Pons (tissue), 1 donor: ENCODE measurements around the gene SSC5D.
A peak's percentile ranks its signal among the peaks of the same experiment; 100 is the strongest.

ENCODE experiments used
- DNase-seq: peaks from one replicate; pipeline ENCODE4 v3.0.0-alpha.2; 2016; ENCODE audit warnings: low spot score

The SSC5D gene

DNA sequence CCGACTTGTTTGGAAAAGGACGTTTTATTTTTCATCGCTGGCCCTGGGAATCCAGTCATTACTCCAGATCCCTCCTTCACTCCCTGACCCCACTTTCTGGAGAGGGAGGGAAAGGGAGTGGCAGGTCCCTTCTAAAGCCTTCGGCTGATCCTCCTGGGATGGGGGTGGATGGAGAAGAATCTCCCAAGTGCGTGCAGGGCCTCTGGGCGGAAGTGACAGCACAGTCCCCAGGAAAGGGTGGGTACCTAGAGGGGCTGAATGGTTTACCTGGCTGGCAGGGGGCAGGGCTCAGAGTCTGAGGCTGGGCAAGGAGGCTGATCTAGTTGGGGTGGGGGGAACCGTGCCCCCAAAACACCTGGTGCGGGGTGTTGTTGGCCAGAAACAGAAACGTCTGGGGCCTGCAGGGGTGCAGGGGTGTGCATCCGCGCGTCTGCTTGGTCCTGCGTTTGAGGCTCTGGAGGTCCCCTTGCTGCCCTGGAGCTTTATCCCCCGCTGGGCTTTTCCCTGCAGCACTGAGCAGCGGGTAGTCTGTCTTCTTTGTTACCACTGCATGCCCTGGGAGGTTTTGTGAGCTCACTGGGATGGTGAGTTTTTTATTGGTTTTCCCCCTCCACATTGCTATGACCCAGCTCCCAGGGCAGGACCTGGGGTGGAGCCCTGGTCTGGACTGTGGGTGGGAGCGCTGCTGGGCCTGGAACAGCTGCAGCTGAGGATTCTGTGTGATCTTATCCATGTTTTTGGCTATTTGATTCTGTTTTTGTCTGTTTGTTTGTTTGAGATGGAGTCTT is 14.8 kb upstream of the SSC5D start:
- no peak for DNase-seq

GRCh38 chr19:55474269-55475265 is 13.7 kb upstream of the SSC5D start:
- no peak for DNase-seq

DNA sequence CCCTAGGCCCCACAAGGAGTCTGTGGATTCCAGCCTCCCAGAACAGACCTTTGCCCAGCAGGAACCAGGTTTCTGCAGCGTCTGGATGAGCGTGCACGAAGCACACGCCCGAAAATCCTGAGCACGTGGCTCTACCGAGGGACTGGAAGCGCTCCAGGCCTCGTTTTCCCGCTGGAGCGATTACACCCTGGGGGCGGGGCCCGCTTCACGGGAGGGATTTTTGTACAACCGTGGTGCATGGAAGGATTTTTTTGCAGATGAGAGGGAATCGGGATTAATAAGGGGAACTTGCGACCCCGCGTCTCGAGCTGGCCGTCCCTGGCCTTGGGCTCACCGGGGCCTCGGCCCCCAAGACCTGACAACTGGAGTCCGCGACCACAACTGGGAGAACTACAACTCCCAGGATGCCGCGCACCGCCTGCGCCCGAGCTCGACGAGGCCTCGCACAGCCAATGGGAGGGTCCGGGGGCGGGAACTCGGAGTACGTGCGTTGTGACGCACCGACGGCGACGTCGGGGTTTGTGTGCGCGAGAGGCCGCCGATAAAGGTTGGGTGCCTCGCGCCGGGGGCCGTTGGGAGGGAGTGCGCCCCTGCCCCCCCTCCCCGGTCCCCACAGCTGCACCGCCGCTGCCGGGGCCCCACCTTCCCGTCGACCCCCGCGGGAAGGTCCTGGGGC is 12.0 kb upstream of the SSC5D start, which contains the start of gene ZNF628:
Gene ZNF628 (plus strand): TSS at position 518 of the 676 bp plus-strand sequence. CDS start 3,294 bp downstream, outside the sequence.
- DNase-seq, result peak; percentile 98

DNA sequence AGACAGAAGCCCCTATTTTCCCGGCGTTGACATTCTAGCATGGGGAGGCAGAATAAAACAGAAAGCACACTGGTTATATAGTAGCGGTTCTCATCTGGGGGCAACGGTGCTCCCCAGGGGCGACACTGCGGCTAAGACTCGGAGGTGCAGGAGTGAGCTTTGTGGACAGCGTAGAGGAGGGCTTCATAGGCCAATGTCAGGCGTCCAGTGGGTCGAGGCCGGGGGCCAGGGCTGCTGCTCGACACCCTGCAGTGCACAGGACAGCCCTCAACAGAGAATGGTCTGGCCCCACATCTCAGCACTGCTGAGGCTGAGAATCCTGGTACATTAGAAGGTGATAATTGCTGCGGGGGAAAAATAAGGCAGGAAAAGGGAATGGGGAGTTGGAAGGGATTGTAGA is 10.3 kb upstream of the SSC5D start:
- DNase-seq, result no peak

DNA sequence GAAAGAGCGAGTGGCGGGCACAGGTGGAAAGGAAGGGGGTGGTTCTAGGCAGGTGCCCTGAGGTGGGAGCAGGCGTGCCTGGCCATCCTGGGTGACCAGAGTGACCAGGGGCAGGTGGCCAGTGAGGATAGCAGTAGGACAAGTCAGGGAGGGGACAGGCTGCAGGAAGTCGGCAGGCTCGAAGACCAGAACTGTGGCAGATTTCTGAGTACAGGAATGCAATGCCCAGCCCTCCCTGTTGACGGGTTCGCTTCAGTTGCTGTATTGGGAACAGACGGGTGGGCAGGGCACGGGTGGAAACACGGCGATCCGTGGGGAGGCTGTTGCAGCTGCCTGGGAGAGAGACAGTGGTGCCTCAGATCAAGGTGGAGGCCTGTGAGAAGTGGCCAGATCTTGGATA is 9.9 kb upstream of the SSC5D start:
- no peak for DNase-seq

- no peak for DNase-seq
Measured at GRCh38 chr19:55479045-55479444, 9.2 kb upstream of the SSC5D start.

DNA sequence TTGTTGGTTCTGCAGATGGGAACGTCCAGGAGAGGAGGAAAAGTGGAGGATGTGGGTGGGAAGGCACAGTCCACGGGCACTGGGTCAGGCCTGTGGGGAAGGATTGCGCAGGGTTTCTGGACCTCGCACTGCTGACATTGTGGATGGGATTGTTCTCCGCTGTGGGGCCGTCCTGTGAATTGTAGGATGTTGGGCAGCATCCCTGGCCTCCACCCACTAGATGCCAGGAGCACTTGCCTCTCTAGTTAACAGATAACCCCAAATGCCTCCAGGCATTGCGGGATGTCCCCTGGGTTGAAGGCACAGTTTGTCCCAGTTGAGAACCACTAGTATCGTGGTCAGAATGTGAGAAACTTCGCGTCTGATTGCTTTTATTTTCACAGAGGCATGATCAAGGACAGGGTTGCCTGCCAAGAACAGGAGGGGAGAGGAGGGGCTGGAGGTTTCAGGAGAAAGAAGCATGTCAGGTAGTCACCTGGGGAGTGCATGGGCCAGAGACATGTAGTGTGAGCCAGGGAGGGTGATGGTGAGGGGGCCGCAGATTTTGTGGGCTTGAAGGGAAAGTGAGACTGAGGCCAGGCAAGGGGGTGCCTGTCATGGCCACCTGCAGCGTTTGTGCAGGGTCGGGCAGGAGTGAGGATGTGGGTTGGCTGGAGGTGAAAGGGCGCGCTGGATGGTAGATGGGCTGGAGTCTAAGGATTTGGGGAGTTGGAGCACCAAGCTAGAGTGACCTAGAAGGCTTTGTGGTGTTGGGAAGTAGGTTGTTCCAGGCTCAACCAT is 8.6 kb upstream of the SSC5D start:
- no peak for DNase-seq

DNA sequence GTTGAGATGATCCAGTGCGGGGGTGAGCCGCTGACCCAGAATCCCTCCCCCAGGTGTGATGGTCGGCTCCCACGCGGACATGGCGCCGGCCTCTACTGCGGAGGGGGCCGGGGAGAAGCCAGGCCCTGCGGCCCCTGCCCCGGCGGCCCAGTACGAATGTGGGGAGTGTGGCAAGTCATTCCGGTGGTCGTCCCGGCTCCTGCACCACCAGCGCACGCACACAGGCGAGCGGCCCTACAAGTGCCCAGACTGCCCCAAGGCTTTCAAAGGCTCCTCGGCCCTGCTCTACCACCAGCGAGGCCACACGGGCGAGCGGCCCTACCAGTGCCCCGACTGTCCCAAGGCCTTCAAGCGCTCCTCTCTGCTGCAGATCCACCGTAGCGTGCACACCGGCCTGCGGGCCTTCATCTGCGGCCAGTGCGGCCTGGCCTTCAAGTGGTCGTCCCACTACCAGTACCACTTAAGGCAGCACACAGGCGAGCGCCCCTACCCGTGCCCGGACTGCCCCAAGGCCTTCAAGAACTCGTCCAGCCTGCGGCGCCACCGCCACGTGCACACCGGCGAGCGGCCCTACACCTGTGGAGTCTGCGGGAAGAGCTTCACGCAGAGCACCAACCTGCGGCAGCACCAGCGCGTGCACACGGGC is 7.0 kb upstream of the SSC5D start:
- no peak for DNase-seq

- DNase-seq, result no peak
Measured at GRCh38 chr19:55481794-55482155, 6.5 kb upstream of the SSC5D start.

- no peak for DNase-seq
Measured at GRCh38 chr19:55482156-55482961, 5.9 kb upstream of the SSC5D start.

- DNase-seq, result no peak
Measured at GRCh38 chr19:55482967-55483705, 5.1 kb upstream of the SSC5D start.

DNA sequence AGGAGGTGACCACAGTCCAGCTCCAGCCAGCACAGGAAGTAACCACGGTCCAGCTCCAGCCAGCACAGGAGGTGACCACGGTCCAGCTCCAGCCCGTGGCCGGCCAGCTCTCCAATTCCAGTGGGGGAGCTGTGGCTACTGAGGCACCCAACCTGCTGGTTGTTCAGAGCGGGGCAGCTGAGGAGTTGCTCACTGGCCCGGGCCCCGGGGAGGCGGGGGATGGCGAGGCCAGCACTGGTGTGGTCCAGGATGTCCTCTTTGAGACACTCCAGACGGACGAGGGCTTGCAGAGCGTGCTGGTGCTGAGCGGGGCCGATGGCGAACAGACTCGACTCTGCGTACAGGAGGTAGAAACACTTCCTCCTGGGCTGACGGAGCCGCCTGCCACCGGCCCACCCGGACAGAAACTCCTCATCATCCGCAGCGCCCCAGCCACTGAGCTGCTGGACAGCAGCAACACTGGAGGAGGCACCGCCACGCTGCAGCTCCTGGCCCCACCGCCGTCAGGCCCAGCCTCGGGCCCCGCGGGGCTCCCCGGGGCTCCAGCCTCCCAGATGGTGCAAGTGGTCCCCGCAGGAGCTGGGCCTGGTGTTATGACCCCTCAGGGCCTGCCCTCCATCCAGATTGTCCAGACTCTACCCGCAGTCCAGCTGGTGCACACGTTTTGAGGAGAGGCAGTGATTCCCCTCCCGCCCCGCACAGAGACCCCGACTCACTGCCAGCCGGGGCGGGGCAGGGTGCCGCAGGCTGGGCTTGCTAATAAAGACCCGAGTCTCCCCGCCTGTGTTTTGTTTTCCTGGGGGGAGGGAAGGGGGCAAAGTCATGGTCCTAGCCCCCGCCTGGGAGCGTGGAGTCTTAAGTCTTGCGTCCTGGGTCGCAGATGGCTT is 4.3 kb upstream of the SSC5D start:
- DNase-seq, result no peak

DNA sequence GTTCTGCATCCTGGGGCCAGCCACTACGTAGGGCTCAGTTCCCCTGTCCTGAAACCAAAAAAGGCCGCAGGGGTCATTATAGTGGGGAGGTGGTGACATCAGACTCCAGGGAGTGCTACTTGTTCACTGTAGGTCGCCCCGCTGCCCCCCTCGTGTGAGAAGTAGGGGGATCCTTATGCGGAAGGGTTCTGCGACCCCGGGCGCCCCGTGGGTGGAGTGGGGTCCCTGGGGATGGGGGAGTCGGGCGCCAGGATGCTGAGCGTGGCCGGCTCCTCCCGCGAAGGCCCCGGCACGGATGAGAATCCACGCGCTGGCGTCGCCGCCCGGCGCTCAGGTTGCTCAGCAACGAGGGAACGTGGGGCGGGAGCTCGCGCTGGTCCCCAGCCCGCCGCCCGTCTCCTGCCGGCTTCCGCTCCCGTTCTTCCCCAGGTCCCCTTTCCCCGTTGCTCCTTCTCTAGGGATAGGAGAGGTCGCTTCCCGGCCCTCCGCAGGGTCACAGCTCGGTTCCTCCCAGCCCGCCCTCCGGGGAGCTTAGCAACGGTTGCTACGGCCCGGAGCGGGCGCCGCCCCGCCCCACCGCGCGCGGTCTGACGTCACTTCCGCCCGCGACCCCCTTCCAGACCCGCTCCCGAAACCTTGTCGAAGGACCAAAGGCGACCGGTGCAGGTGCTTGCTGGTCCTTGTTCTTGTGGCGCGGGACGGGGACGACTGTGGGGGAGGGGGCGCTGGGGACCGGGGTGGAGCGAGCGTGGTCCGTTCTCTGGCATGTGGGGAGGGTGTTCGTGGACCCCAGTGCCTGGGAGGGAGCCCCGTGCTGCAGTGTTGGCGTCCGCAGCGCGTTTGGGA is 3.4 kb upstream of the SSC5D start, which contains the start of gene NAT14:
Gene NAT14 (plus strand): TSS at position 596 of the 846 bp plus-strand sequence. CDS start 521 bp downstream, outside the sequence.
- DNase-seq, result no peak

- no peak for DNase-seq
Measured at GRCh38 chr19:55485439-55486011, 2.7 kb upstream of the SSC5D start.

DNA sequence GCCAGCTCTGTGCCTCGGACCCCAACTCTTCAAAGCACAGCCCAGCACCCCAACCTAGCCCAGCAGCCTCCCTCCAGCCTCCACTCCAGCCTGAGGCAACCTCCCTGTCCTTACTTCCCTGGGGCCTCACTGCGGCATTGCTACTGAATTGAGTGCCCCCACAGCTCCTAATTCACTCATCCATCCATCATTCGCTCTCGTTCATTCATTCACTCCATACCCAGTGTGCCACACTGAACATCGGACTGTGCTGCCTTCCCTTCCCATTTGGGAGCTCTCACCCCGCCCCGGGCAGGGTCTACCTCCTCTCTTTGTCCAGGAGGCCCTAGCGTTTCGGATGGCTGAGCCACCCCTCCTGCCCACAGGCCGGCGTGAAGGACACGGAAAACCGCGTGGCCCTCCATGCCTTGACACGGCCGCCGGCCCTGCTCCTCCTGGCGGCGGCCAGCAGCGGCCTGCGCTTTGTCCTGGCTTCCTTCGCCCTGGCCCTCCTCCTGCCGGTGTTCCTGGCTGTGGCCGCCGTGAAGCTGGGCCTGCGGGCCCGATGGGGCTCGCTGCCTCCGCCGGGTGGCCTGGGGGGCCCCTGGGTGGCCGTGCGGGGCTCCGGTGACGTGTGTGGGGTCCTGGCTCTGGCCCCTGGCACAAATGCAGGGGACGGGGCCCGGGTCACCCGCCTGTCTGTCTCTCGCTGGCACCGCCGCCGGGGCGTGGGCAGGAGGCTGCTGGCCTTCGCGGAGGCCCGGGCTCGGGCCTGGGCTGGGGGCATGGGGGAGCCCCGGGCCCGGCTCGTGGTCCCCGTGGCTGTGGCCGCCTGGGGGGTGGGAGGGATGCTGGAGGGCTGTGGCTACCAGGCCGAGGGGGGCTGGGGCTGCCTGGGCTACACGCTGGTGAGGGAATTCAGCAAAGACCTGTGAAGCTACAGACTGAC is 1.9 kb upstream of the SSC5D start:
- no peak for DNase-seq
